GM10266 (cell line): ENCODE data around the gene GRIK3.

Experiments
- DNase-seq: peaks from one replicate; pipeline ENCODE4 v3.0.0; 2012; ENCODE audit errors: extremely low spot score
- CTCF ChIP-seq: IDR thresholded peaks from 2 replicates; pipeline ENCODE4 v1.5.1; 2012; ENCODE audit warnings: mild to moderate bottlenecking, low read depth; ENCODE audit not compliant: control insufficient read depth, insufficient read depth; ENCODE audit errors: missing control alignments

The GRIK3 gene

GRCh38 chr1:36805979-36806640 is 228.2 kb downstream of the GRIK3 start:
- no peak for DNase-seq
- no peak for TF ChIP-seq CTCF

- no peak for DNase-seq
Measured at GRCh38 chr1:36804669-36805314, 229.5 kb downstream of the GRIK3 start.

GRCh38 chr1:36803868-36804570 is 230.3 kb downstream of the GRIK3 start:
- DNase-seq, result no peak
- no peak for TF ChIP-seq CTCF

More at GRCh38 chr1:36804669-36805314, 229.5 kb downstream of the GRIK3 start:
- TF ChIP-seq CTCF, result no peak

- TF ChIP-seq CTCF, result no peak
- DNase-seq, result no peak
Measured at GRCh38 chr1:36802018-36802417, 232.3 kb downstream of the GRIK3 start.

GRCh38 chr1:36797761-36798160 is 236.6 kb downstream of the GRIK3 start:
- TF ChIP-seq CTCF, result no peak
- DNase-seq, result no peak

GRCh38 chr1:36796733-36797132 is 237.6 kb downstream of the GRIK3 start:
- TF ChIP-seq CTCF, result no peak
- no peak for DNase-seq
